ENCODE results near the gene APOL3.
"Not testable (repeated sequence)": the region's sequence is repeated elsewhere in the genome, so short reads cannot be mapped to it uniquely, and the experiment has no call there.

Gene APOL3

DNA sequence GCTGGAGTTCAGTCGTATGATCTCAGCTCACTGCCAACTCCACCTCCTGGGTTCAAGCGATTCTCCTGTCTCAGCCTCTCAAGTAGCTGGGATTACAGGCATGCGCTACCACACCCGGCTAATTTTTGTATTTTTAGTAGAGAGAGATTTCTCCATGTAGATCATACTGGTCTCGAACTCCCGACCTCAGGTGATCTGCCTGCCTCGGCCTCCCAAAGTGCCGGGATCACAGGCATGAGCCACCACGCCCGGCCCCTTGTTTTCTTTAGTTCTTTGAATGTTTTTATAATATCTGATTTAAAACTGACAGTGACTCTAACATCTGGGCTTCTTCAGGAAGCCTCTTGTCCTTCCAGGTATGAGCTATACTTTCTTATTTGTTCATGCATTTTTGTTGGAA is 61.0 kb downstream of the APOL3 start:
- not testable (repeated sequence) for H3K27ac ChIP-seq (ENCODE audit: low read depth, low read length); H3K9ac ChIP-seq (ENCODE audit: low read depth, low read length); H3K36me3 ChIP-seq (ENCODE audit: insufficient read depth, low read length); H3K27me3 ChIP-seq (ENCODE audit: insufficient read depth, low read length); H3K4me1 ChIP-seq (ENCODE audit: insufficient read depth, low read length); H3K4me3 ChIP-seq (ENCODE audit: low read length); H3K9me3 ChIP-seq (ENCODE audit: insufficient read depth, low read depth, low read length)
- 93% methylated on average over 10 of the region's 10 CpGs for WGBS

DNA sequence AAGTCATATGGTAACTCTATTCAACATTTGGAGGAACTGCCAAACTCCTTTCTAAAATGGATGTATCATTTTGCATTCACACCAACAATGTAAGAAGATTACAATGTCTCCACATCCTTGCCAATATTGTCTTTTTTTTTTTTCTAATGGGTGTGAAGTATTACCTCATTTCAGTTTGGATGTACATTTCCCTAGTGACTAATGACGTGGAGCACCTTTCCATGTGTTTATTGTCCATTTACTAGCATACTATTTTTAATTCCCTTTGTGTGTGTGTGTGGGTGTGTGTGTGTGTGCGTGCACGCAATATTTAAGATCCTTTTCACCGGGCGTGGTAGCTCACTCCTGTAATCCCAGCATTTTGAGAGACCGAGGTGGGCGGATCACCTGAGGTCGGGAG is 62.7 kb downstream of the APOL3 start:
- no peak overlapping the region for H3K4me3 ChIP-seq (ENCODE audit: low read length)
- no peaks in the 10 kb centered on the region for H3K27me3 ChIP-seq (ENCODE audit: insufficient read depth, low read length)
- no peaks in the 10 kb centered on the region for H3K36me3 ChIP-seq (ENCODE audit: insufficient read depth, low read length)
- no peaks in the 10 kb centered on the region for H3K9me3 ChIP-seq (ENCODE audit: insufficient read depth, low read depth, low read length)
- no peaks in the 10 kb centered on the region for H3K4me1 ChIP-seq (ENCODE audit: insufficient read depth, low read length)
- H3K27ac ChIP-seq (ENCODE audit: low read depth, low read length): no peak overlapping the region
- no peak overlapping the region for H3K9ac ChIP-seq (ENCODE audit: low read depth, low read length)
- WGBS: 96% methylated on average over 7 of the region's 8 CpGs

DNA sequence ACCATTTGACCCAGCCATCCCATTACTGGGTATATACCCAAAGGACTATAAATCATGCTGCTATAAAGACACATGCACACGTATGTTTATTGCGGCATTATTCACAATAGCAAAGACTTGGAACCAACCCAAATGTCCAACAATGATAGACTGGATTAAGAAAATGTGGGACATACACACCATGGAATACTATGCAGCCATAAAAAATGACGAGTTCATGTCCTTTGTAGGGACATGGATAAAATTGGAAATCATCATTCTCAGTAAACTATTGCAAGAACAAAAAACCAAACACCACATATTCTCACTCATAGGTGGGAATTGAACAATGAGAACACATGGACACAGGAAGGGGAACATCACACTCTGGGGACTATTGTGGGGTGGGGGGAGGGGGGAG is 69.8 kb downstream of the APOL3 start:
- H3K36me3 ChIP-seq (ENCODE audit: insufficient read depth, low read length); H3K27ac ChIP-seq (ENCODE audit: low read depth, low read length); H3K9me3 ChIP-seq (ENCODE audit: insufficient read depth, low read depth, low read length); H3K9ac ChIP-seq (ENCODE audit: low read depth, low read length); H3K4me1 ChIP-seq (ENCODE audit: insufficient read depth, low read length); H3K27me3 ChIP-seq (ENCODE audit: insufficient read depth, low read length); H3K4me3 ChIP-seq (ENCODE audit: low read length): not testable (repeated sequence)
- WGBS: no CpG with 5 or more reads among the region's 3 CpGs
